ENCODE measurements around the gene LAIR1.

- no peak for TF ChIP-seq CTCF (IDR thresholded peaks at IDR 0.05; ENCODE audit: insufficient read depth, low read length, poor library complexity, severe bottlenecking)
- TF ChIP-seq EZH2phosphoT487 (conservative IDR thresholded peaks at IDR 0.05; ENCODE audit: low read length), result no peak
These were observed 35.1 kb downstream of the LAIR1 start for GRCh38 chr19:54329476-54330165.

Data from SU-DHL-6 (cell line).